ENCODE results near the gene COPS7B.

The COPS7B gene

DNA sequence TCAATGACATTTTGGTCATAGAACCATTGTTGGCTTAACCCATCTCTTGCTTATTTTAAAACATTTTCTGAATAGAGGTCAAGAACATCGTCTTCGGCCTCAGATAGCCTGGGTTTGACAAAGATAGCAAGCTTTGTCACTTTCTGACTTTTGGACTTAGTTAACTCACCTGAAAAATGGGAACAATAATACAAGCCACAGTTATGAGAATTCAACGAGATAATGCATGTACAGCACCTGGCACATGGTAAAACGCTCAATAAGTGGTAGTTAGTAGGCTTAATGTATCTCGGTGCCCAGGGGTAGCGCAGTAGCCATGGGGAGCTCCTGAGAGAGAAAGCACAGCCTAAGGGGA, 446 bp upstream of the COPS7B start:
- no peak for DNase-seq

DNA sequence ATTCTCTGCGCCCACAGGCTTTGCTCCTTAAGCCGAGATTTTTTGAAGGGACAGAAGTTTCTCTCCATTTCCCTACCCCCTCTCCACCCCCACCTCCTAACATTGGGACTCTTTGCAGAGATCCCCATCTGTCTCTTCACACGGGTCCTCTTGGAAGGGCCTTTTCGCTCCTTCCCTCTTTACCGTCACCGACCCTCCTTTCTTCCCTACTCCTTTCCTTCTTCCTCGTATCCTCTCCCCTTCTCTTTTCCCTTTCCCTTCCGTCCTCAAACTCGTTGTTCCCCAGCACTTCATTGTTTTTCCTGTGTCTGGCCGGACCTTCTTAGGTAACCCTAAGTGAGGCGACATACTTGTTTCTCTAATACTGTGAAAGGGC, 660 bp downstream of the COPS7B start:
- DNase-seq, result no peak

DNA sequence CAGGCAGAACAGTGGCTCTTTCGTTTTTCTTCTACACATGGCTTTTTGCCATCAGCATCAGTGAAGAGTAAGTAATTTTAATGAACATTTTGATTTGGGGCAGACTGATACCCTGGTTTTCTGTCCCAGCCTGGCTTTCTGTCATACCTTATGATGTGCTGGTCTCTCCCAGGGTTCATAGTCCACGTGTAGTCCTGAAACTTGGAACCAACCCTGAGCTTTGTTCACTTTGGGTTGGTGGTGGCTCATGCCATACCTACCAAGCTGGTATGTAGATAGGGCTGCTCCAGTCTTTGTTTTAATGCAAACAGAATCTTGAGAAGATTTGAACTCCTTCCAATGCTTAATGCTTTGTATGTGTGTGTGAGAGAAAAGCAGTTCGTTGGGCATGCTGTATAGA, 4.9 kb downstream of the COPS7B start:
- no peak for DNase-seq

DNA sequence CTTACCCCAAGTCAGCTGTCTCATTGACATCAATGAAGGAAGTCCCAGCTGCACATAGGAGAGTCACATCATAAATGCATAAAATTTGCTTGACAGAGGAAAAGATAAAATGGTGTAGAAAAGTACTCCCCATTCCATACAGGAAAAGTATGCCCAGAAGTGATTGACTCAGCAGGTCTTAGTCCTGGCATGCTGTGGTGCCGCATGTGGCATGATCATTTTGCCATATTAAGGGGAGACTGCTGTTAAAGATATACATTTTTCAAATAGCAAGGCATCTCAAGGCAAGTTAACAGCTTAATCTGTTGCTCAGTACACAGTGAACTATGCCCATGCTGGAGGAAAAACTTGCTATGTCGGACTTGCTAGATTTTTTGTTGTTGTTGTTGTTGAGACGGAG, 8.1 kb downstream of the COPS7B start:
- DNase-seq, result no peak

DNA sequence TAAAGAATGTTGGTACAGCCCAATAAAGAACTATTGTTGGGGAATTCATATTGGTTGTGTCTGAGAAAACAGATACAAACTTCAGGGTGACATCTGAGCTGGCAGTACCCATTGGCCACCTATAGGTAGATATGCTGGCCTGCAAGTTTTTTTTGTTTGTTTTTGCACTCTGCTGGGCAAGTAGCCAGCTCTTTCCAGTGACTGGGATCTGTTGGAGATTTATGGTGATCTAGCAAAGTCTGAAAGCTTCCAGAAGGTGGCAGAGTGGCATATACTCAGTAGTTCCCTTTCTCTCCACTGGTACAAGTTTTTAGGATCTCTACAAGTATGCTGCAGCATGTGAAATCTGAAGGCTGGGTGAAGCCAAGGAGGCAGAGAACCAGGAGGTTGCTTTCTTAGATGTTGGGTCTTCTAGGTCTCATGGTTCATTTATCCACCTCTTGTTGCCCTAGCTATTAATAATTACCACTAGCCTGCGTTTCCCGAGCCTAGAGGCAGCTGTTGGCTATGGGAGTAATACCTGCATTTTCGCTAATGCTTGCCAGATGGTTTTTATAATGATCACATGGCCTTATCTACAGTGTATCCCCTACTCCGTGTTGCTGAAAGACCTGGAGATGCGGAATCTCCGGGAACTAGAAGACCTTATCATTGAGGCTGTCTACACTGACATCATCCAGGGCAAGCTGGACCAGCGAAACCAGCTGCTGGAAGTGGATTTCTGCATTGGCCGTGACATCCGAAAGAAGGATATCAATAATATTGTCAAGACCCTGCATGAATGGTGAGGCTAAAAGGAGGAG, 9.5 kb downstream of the COPS7B start:
- no peak for DNase-seq

DNA sequence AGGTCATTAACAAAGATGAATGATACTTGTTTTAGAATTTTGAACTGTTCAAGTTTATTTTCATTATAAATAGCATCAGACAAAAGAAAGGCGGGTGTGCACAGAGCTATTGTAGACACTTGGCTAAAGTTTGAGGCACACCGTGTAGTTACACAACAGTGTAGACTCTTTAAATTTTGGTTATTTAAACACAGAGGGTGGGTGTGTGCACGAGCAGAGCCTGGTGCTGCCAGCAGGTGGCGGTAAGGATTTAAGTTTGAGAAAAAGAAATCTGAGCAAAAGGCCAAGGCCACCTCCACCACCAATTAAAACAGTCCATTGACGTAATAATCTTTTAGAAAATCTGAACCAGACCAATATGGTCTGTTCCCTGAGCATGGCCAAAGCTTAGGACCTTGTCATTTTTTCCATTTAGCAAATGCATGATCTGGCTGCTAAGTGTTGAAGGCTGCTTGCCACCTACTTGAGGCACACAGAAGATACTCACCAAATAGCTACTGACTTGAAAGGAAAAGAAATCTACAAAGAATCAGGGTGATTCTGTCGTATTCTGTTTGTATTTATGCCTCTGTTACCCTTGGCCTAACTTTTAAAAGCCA, 14.3 kb downstream of the COPS7B start:
- no peak for DNase-seq

DNA sequence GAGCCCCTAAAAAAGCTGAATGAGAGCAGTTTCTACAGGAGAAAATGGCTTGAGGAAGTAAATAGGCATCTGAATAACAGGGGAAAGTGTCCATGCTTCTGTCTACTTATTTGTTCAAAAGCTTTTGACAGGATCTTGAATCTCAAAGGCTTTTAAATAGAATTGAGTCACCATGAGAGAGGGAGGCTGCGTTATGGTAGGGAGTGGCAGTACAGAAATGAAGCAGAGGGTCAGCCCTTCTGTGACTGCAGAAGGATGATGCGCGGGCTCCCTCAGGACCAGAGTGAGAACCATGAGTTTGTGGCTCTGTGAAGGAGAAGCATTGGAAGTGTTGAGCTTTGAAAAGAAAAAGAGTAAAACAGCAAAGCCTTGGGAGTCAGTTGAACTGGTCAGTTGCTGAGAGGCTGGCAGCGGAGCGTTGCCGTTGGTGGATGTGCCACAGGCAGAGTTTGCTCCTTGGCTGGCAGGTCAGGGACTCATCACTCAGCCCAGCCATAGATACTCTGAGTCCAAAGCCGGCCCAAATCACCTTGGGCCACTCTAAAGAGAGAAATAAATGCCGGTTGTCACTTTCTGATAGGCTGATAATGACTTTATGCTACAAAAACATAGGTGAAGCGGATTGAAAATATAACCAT, 17.4 kb downstream of the COPS7B start:
- no peak for DNase-seq

DNA sequence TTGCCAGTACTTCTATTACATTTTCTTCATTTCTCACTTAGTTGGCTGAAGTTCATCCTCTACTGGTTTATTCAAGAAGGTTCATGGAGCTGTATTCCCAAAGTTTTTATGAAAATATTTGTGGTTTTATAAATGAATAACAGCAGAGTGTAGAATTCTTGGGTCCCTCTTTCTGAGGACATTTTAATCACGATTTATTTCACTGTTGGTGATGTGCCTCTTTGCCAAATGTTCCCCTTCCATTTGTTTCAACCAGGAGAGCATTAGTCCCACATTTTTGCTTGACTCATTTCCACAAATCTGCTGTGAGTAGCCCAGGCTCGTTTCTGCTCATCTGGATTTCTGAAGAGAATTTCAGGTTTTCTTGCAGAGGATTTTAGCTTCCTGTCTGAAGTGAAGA, 20.8 kb downstream of the COPS7B start:
- no peak for DNase-seq

DNA sequence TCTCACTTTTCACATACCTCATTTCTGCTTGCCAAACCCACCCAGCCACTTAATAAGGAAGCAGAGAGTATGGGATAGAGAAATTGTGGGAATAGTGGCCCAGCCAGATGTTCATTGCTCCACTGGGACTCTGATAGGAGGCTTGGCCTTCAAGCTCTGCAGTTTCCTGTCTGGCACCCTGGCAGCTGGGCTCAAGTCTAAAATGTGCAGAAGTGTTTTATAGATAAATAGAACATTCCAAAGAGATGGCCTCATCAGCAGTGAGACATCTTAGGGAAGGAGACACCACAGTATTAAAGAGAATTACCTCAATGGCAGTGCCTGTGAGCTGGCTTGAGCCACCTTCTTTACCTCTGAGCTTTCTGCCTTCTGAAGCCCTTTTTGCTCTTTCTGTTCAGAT, 24.7 kb downstream of the COPS7B start:
- DNase-seq, result no peak

DNA sequence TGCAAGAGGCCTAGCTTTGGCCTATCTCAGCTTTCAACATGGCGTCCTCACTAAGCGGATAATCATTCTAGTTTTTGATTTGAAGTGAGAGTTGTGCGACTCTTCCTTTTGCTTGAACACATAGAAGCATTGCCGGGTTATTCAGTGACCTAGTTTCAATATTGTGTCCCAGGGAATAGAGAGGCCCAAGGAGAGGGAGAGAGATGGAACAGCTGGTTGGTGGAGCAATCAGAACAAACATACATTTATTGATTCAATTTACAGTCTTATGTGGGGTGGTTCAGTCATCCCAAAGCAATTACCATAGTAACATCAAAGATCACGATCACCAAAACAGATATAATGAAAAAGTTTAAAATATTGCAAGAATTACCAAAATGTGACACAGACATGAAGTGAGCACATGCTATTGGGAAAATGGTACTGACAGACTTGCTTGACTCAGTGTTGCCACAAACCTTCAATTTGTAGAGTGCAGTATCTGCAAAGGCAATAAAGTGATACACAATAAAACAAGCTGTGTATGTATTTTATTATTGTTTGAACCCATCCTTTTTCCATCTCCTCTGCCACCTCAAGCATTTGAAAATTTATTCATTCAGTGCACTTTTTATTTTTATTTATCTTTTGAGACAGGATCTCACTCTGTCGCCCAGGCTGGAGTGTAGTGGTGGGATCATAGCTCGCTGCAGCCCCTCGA, 30.2 kb downstream of the COPS7B start:
- no peak for DNase-seq

DNA sequence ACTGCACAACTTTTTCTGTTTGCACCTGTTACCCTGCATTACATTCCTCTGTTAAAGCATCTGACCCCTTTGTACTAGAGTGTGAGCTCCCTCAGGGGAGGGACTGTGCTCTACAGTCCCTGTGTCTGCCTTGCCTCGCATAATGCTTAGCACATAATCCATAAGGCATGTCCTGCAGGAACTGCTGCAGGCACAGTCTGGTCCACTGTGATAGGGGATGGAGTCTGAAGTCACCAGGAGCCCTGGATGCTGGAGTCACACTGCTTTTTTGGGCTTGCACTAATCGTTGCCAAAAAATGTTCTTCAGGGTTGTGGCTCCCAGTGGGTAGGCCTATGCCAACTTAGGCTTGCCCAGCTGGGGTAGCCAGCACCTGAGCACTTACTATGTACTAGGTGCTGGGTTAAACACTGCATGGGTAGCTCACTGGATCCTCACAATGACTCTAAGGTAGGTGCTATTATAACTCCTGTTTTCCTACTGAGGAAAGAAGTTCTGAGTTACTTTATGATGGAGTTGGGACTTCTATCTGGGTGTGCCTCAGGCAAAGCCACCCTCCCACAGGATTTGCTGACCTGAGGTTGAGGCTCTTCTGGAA, 33.3 kb downstream of the COPS7B start:
- no peak for DNase-seq

DNA sequence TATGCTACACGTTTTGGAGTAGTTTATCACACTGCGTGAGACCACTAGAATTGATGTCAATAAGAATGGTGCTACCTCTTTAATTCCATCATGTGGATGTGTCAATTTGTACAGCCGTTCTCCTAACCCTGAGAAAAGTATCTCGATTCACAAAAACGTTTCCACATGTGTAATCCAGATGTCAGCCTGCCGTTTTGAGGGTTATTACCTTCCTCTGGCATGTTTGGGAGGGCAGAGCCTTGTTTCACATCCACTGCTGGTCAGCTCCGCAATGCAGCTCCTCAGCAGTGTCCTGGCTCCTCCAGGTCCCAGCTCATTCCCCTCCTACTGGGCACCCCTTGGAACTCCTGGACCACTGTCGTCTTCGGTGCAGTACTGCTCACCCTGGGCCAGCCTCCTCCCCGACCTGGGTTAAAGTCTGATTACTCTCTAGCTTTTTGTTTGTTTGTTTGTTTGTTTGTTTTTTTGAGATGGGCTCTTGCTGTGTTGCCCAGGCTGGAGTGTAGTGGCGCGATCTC, 34.6 kb downstream of the COPS7B start:
- DNase-seq, result no peak

DNA sequence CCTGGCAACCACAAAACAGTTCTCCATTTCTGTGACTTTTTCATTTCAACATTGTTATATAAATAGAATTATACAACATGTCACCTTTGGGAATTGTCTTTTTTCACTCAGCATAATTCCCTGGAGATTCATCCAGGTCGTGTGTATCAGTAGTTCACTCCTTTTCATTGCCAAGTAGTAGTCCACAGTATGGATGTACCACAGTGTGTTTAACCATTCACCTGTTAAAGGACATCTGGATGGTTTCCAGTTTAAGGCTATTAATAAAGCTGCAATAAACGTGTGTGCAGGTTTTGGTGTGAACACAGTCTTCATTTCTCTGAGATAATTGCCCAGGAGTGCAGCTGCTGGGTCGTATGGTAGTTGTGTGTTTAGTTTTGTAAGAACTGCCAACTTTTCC, 35.7 kb downstream of the COPS7B start:
- DNase-seq, result no peak

DNA sequence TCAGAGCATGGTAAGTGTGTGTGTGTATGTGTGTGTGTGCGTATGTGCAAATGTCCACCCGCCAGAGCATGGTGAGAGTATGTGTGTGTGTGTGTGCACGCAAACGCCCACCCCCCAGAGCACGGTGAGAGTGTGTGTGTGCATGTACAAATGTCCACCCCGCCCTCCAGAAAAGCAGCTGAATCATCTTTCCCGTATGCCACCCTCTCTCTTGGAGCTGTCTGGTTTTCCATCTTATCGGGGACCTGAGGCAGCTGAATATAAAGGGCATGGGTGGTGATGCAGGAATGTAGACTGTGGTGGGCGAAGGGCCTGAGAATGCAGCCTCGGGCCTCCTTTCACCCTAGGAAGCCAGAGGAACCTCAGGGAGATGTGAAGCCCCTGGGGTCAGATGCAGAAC, 66.9 kb downstream of the COPS7B start:
- no peak for DNase-seq

DNA sequence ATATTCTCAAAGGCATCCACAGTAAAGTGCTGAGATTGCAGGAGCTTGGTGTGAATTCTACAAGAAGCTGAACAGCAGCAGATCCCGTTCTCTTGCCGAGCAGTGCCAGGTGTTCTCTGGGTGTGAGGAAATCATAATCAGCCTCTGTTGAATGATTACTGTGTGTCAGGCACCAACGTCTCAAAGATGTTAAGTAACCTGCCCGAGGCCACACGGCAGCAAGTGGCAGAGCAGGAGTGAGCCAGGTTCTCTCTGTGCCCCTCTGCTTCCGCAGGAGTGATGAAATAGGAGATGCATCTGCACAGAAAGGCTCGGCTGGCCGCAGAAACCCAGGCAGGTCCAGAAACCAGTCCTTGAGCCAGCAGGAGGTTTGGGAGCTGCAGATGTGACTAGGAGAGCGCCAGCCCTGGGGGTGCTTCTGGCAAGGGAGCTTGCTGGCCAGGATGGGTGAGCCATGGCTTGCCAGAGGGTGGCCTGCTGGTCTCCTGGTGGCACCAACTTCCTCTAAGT, 68.4 kb downstream of the COPS7B start:
- DNase-seq, result no peak

DNA sequence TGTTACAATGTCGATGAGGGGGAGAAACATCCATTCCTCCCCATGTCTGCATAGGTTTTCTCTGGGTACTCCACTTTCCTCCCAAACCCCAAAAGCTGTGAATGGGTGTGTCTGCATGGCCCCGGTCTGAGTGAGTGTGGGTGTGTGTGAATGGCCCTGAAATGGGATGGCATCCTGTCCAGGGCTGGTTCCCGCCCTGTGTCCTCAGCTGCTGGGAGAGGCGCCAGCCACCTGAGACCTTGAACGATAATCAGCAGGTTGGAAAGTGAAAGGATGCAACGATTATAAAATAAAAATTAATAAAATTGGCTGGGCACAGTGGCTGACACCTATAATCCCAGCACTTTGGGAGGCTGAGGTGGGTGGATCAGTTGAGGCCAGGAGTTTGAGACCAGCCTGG, 70.7 kb downstream of the COPS7B start:
- DNase-seq, result no peak
